Mucosa of stomach (tissue), 1 donor: ENCODE results near the gene SMTNL2.
"Not testable (repeated sequence)": the region's sequence is repeated elsewhere in the genome, so short reads cannot be mapped to it uniquely, and the experiment has no call there.

Experiments
- H3K27me3 ChIP-seq: one replicate; pipeline ENCODE4 v1.7.0; 2013; ENCODE audit warnings: mild to moderate bottlenecking, low read length; ENCODE audit not compliant: control insufficient read depth, insufficient read depth
- H3K36me3 ChIP-seq: one replicate; pipeline ENCODE4 v1.7.0; 2013; ENCODE audit warnings: low read length; ENCODE audit not compliant: control insufficient read depth, insufficient read depth
- H3K4me1 ChIP-seq: one replicate; pipeline ENCODE4 v1.7.0; 2013; ENCODE audit warnings: mild to moderate bottlenecking, low read length; ENCODE audit not compliant: control insufficient read depth, insufficient read depth
- H3K4me3 ChIP-seq: one replicate; pipeline ENCODE4 v1.7.0; 2013; ENCODE audit warnings: low read length
- H3K9ac ChIP-seq: one replicate; pipeline ENCODE4 v1.7.0; 2013; ENCODE audit warnings: mild to moderate bottlenecking, low read length, moderate library complexity
- H3K9me3 ChIP-seq: one replicate; pipeline ENCODE4 v1.7.0; 2013; ENCODE audit warnings: mild to moderate bottlenecking, low read length, moderate library complexity; ENCODE audit not compliant: control insufficient read depth
- donor health status: Pancreatic carcinoma.

The SMTNL2 gene

GRCh38 chr17:4583782-4584100 lies 588 bp upstream of the SMTNL2 start:
- H3K27me3 ChIP-seq = peaks cover 53% of the 10 kb centered on the region
- H3K36me3 ChIP-seq = no peaks in the 10 kb centered on the region
- peaks cover 14% of the 10 kb centered on the region for H3K4me1 ChIP-seq
- no peak overlapping the region for H3K4me3 ChIP-seq
- no peak overlapping the region for H3K9ac ChIP-seq
- no peaks in the 10 kb centered on the region for H3K9me3 ChIP-seq

- H3K4me1 ChIP-seq = peaks cover 14% of the 10 kb centered on the region
- H3K9me3 ChIP-seq = no peaks in the 10 kb centered on the region
- no peak overlapping the region for H3K9ac ChIP-seq
- H3K27me3 ChIP-seq = peaks cover 51% of the 10 kb centered on the region
- H3K36me3 ChIP-seq = no peaks in the 10 kb centered on the region
- no peak overlapping the region for H3K4me3 ChIP-seq
Observed at GRCh38 chr17:4584917-4585637, 748 bp downstream of the SMTNL2 start.

- no peaks in the 10 kb centered on the region for H3K36me3 ChIP-seq
- no peak overlapping the region for H3K4me3 ChIP-seq
- H3K9ac ChIP-seq = no peak overlapping the region
- H3K4me1 ChIP-seq = peaks cover 14% of the 10 kb centered on the region
- H3K9me3 ChIP-seq = no peaks in the 10 kb centered on the region
- H3K27me3 ChIP-seq = peaks cover 49% of the 10 kb centered on the region
Observed at GRCh38 chr17:4585638-4585994, 1.3 kb downstream of the SMTNL2 start.

- H3K4me1 ChIP-seq = peaks cover 14% of the 10 kb centered on the region
- H3K4me3 ChIP-seq = no peak overlapping the region
- peaks cover 49% of the 10 kb centered on the region for H3K27me3 ChIP-seq
Observed at GRCh38 chr17:4586043-4586442, 1.7 kb downstream of the SMTNL2 start.

DNA sequence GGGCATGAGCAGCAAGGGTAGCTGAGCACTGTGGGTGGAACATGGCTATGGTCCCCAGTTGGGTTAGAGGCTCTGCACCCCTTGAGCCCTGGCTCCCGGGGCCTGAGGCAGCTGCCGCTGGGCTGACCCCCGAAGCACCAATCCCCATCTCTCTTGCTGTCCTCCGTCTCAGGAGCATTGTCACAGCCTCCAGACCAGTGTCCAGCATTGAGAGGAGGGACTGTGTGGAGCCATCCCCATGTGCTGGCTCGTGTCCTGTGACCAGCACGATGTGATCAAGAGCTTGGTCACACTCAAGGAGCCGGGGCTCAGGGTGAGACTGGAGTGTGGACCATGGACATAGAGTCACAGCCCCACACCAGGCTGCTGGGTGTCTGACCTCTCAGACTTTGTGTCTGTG lies 2.9 kb downstream of the SMTNL2 start:
- Histone ChIP-seq H3K9ac (no peak overlapping the region), H3K4me1 (peaks cover 14% of the 10 kb centered on the region), H3K36me3 (no peaks in the 10 kb centered on the region), H3K27me3 (peaks cover 39% of the 10 kb centered on the region), H3K9me3 (no peaks in the 10 kb centered on the region), H3K4me3 (no peak overlapping the region)

More at GRCh38 chr17:4586043-4586442, 1.7 kb downstream of the SMTNL2 start:
- no peak overlapping the region for H3K9ac ChIP-seq
- H3K9me3 ChIP-seq = no peaks in the 10 kb centered on the region
- no peaks in the 10 kb centered on the region for H3K36me3 ChIP-seq

DNA sequence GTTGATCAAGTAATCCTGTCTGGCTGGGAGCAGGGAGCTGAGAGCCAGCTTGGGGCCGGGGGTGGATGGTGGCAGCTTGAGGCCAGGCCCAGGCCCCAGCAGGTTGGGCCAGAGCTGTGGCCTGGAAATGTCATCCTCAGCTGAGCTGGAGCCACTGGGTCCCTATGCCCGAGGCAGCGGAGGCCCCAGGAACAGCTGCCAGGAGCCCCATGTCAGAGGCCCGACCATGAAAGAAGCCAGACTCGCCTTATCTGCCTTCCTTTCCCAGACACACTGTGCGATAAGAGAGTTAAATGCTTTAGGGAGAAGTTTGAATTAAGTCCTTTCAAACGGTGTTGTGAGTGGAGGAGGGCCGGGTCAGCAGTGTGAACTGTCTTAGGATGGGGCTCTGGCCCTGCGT lies 3.5 kb downstream of the SMTNL2 start:
- no peak overlapping the region for H3K4me3 ChIP-seq
- H3K9ac ChIP-seq = no peak overlapping the region
- peaks cover 33% of the 10 kb centered on the region for H3K27me3 ChIP-seq
- H3K9me3 ChIP-seq = no peaks in the 10 kb centered on the region
- peaks cover 14% of the 10 kb centered on the region for H3K4me1 ChIP-seq
- H3K36me3 ChIP-seq = no peaks in the 10 kb centered on the region

DNA sequence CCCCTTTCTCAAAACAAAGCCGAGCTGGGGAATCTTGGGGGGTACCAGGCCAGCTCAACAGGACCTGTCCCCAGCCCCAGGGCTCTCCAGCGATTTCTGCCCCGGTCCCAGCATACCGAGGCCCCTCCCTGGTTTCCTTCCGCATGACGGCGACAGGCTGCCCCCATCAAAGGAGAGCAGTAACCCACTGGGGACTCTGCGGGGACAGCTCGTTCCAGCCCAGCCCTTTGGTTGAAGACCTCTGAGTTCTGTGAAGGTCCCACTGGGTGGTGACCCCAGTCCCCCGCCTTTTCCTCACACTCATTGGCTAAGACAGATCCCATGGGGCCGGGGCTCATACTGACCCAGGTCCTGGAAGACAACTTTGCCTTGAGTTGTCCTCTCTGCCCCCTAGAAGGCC lies 4.1 kb downstream of the SMTNL2 start:
- Histone ChIP-seq H3K36me3 (no peaks in the 10 kb centered on the region), H3K4me1 (peaks cover 14% of the 10 kb centered on the region), H3K9ac (no peak overlapping the region), H3K27me3 (peaks cover 27% of the 10 kb centered on the region), H3K4me3 (no peak overlapping the region), H3K9me3 (no peaks in the 10 kb centered on the region)

- H3K9ac ChIP-seq = no peak overlapping the region
- H3K27me3 ChIP-seq = peaks cover 20% of the 10 kb centered on the region
- no peaks in the 10 kb centered on the region for H3K36me3 ChIP-seq
- H3K4me1 ChIP-seq = peaks cover 8% of the 10 kb centered on the region
- H3K9me3 ChIP-seq = no peaks in the 10 kb centered on the region
- H3K4me3 ChIP-seq = no peak overlapping the region
Observed at GRCh38 chr17:4588898-4589625, 4.7 kb downstream of the SMTNL2 start.

- not testable (repeated sequence) for H3K36me3 ChIP-seq, H3K9me3 ChIP-seq, H3K4me3 ChIP-seq, H3K4me1 ChIP-seq, H3K9ac ChIP-seq
- peaks cover 12% of the 10 kb centered on the region for H3K27me3 ChIP-seq
Observed at GRCh38 chr17:4590042-4590441, 5.7 kb downstream of the SMTNL2 start.

DNA sequence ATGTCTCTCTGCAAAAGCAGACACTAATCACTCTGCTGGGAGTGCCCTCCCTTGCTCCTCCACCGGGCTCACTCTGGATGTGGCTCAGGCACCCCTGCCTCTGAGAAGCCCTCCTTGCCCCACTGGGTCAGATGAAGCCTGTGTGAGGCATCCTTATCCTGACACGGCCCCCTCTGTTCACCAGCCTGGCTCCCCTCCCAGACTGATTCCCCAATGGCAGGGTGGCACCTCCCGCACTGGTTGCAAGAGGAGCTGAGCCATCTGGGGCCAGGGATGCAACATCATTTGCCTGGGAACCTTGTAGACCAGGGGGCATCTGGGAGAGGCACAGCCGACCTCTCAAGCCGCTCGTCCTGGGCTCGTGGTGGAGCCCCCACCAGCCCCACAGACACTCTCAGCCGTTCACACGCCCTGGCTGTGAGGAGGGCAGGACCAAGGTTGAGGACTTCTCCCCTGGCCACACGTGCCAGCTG lies 6.7 kb downstream of the SMTNL2 start:
- Histone ChIP-seq H3K9me3 (no peaks in the 10 kb centered on the region), H3K4me1 (peaks cover 10% of the 10 kb centered on the region), H3K9ac (no peak overlapping the region), H3K27me3 (peaks cover 5% of the 10 kb centered on the region), H3K4me3 (no peak overlapping the region), H3K36me3 (no peaks in the 10 kb centered on the region)

DNA sequence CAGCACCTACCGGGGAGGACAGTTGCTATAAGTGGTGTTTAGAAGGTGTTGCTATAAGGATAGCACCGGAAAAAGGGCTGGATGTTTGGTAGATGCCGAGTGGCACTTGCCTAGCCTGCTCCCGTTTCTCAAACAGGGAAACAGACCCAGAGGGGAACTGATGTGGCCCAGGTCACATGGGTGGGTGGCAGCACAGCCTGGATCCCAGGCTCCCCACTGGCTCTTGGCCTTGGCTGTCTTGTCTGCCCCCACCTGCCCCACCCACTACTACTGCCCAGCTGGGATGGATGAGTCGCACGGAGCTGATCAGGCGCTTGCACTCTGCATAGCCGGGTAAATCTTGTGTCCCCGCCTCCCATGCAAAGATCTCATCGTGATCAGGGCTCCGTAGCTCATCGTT lies 7.2 kb downstream of the SMTNL2 start:
- Histone ChIP-seq H3K9ac (no peak overlapping the region), H3K9me3 (no peaks in the 10 kb centered on the region), H3K36me3 (no peaks in the 10 kb centered on the region), H3K4me3 (no peak overlapping the region), H3K4me1 (peaks cover 10% of the 10 kb centered on the region), H3K27me3 (peaks cover 3% of the 10 kb centered on the region)

- no peaks in the 10 kb centered on the region for H3K36me3 ChIP-seq
- H3K9ac ChIP-seq = no peak overlapping the region
- H3K27me3 ChIP-seq = peaks cover under 1% of the 10 kb centered on the region
- peaks cover 10% of the 10 kb centered on the region for H3K4me1 ChIP-seq
- no peaks in the 10 kb centered on the region for H3K9me3 ChIP-seq
- H3K4me3 ChIP-seq = no peak overlapping the region
Observed at GRCh38 chr17:4592240-4593005, 8.1 kb downstream of the SMTNL2 start.
